Adrenal gland (tissue), 12 donors: ENCODE data around the gene ITGA6. TPM values are rescaled to one million over a fixed set of nuclear protein-coding genes. Genes with fewer than 3 reads are reported as not detected.

Experiments
- DNase-seq, 7 donors: peaks; one replicate each; pipeline ENCODE4 v3.0.0-alpha.2; 2019 to 2020
- H3K27ac ChIP-seq, 5 donors: fragments of 200-600 bp; sonication (generic) in 4 of 5; 1 replicate in 3 of 5; 2 replicates in 2 of 5; pipeline versions ENCODE4 v1.5.1 to v1.8.0; 2016 to 2020; ENCODE audit warnings: mild to moderate bottlenecking in 1 of 5
- H3K27me3 ChIP-seq: fragments of 200-600 bp; 2 replicates; pipeline ENCODE4 v1.8.0; 2021
- H3K36me3 ChIP-seq, 2 donors: fragments of 200-600 bp; replicated peaks in 1 of 2; 1 replicate in 1 of 2; 2 replicates in 1 of 2; pipeline versions ENCODE4 v1.5.1 to v1.8.0; 2018 to 2022
- H3K4me1 ChIP-seq, 2 donors: fragments of 200-600 bp; replicated peaks in 1 of 2; 1 replicate in 1 of 2; 2 replicates in 1 of 2; pipeline versions ENCODE4 v1.5.1 to v1.8.0; 2018 to 2021
- H3K4me3 ChIP-seq, 4 donors: fragments of 200-600 bp; sonication (generic) in 3 of 4; one replicate each; pipeline ENCODE4 v1.5.1; 2016 to 2018
- H3K9me3 ChIP-seq, 3 donors: fragments of 200-600 bp; sonication (generic) in 1 of 3; replicated peaks in 1 of 3; 1 replicate in 2 of 3; 2 replicates in 1 of 3; pipeline versions ENCODE4 v1.5.1 to v1.8.0; 2016 to 2021
- CTCF ChIP-seq, 6 experiments: fragments of 450-650 bp in 4 of 6; fragments of 200-600 bp in 2 of 6; sonication (generic) in 1 of 6; IDR thresholded peaks; 1 replicate in 5 of 6; 2 replicates in 1 of 6; pipeline versions ENCODE4 v1.5.1 to v1.8.0; 2016 to 2021; ENCODE audit warnings: antibody characterized with exemption in 6 of 6, mild to moderate bottlenecking in 2 of 6, moderate library complexity in 1 of 6
- POLR2A ChIP-seq, 2 donors: fragments of 450-650 bp; IDR thresholded peaks; one replicate each; pipeline ENCODE4 v1.6.1; 2017; ENCODE audit warnings: antibody characterized with exemption in 2 of 2, mild to moderate bottlenecking in 2 of 2, moderate library complexity in 1 of 2
- WGBS, 4 donors: extraction: QIAGEN DNeasy Blood & Tissue Kit in 2 of 4; methylation state at CpG; one replicate each; pipeline versions ENCODE4 v1.1.5 to v1.1.7; 2013 to 2017; 5-methylcytosine and 5-hydroxymethylcytosine counted together
- intact Hi-C, 2 donors: fragments of 100-400 bp; cut with DNase I; formaldehyde crosslinking; loops; one replicate each; pipeline versions ENCODE4 v1.14.1 to v1.15.0; 2022 to 2023
- polyA plus RNA-seq, 3 donors: library from polyadenylated mRNA; stranded (reverse); fragments of 200-250 nt in 2 of 3; fragments of 350-450 nt in 1 of 3; fragmentation: Illumina TruSeq in 1 of 3; extraction: RNeasy Lipid Tissue Mini Kit (QIAGEN cat#74804) in 1 of 3; gene quantifications; one replicate each; pipeline ENCODE4 v1.2.3, GENCODE V29; 2013 to 2014
- total RNA-seq, 9 donors: library from RNA; depleted of rRNA in 4 of 9; stranded (reverse); fragments of >200 nt in 4 of 9; fragments of 120-200 nt in 1 of 9; fragmentation: NEBNext Ultra II Directional in 1 of 9; extraction: Animal tissue kit (Norgen Biotek cat#: 25700) in 1 of 9; gene quantifications; one replicate each; pipeline versions ENCODE4 v1.1.0 to v1.2.4, GENCODE V29; 2013 to 2023
- donor health status: healthy with polysubstance abuse.
- donor health status: Bipolar disorder and iron deficiency.
- donor health status: DM: yes; HTN: yes; CAD: no.
- donor health status: DM: no; HTN: no; CAD: no.
- donor health status: DM: no; HTN: no; CAD: no.
- donor health status: DM: yes; HTN: yes; CAD: no.

The ITGA6 gene
- total and polyA plus RNA-seq, 12 donors = 5.1 to 20.3 (median 10.0) TPM

GRCh38 chr2:172446474-172447063, 19.2 kb downstream of the ITGA6 start:
- 76 to 79% (median 77%) methylated on average over 6 of the region's 6 CpGs for WGBS, 4 donors
- H3K27ac ChIP-seq = no peak overlapping the region
- H3K36me3 ChIP-seq = no peaks in the 10 kb centered on the region
- intact Hi-C loops = no loop called here
- no peaks in the 10 kb centered on the region for H3K27me3 ChIP-seq
- no peaks in the 10 kb centered on the region for H3K4me1 ChIP-seq
- no peaks in the 10 kb centered on the region for H3K9me3 ChIP-seq
- TF ChIP-seq CTCF (IDR thresholded peaks at IDR 0.05) (no peak), POLR2A (IDR thresholded peaks at IDR 0.05) (no peak)
- H3K4me3 ChIP-seq = no peak overlapping the region
- DNase-seq = no peak

- intact Hi-C loops = no loop called here
- TF ChIP-seq POLR2A (IDR thresholded peaks at IDR 0.05) (no peak), CTCF (IDR thresholded peaks at IDR 0.05) (no peak)
- Histone ChIP-seq H3K27me3 (no peaks in the 10 kb centered on the region), H3K27ac (no peak overlapping the region), H3K36me3 (no peaks in the 10 kb centered on the region), H3K4me3 (no peak overlapping the region), H3K9me3 (no peaks in the 10 kb centered on the region), H3K4me1 (no peaks in the 10 kb centered on the region)
- WGBS, 4 donors = 76 to 89% (median 88%) methylated on average over 5 of the region's 5 CpGs
- no peak for DNase-seq
These were observed 20.6 kb downstream of the ITGA6 start for GRCh38 chr2:172447811-172448493.

- TF ChIP-seq POLR2A (IDR thresholded peaks at IDR 0.05) (no peak), CTCF (IDR thresholded peaks at IDR 0.05) (no peak)
- intact Hi-C loops = no loop called here
- no peaks in the 10 kb centered on the region for H3K9me3 ChIP-seq
- H3K4me1 ChIP-seq = no peaks in the 10 kb centered on the region
- no peaks in the 10 kb centered on the region for H3K36me3 ChIP-seq
- no peak for DNase-seq
- no peak overlapping the region for H3K4me3 ChIP-seq
- WGBS, 4 donors = 74 to 85% (median 83%) methylated on average over 3 of the region's 3 CpGs
- no peaks in the 10 kb centered on the region for H3K27me3 ChIP-seq
- H3K27ac ChIP-seq = no peak overlapping the region
These were observed 21.3 kb downstream of the ITGA6 start for GRCh38 chr2:172448544-172449267.

GRCh38 chr2:172449911-172450550, 22.6 kb downstream of the ITGA6 start:
- no peak overlapping the region for H3K4me3 ChIP-seq
- intact Hi-C loops = no loop called here
- TF ChIP-seq POLR2A (IDR thresholded peaks at IDR 0.05) (no peak), CTCF (IDR thresholded peaks at IDR 0.05) (no peak)
- H3K9me3 ChIP-seq = no peaks in the 10 kb centered on the region
- no peaks in the 10 kb centered on the region for H3K27me3 ChIP-seq
- no peak overlapping the region for H3K27ac ChIP-seq
- no peaks in the 10 kb centered on the region for H3K4me1 ChIP-seq
- WGBS, 4 donors = 86 to 97% (median 92%) methylated on average over 8 of the region's 8 CpGs
- no peaks in the 10 kb centered on the region for H3K36me3 ChIP-seq
- no peak for DNase-seq
